IMR-90 (cell line): Measurements from ENCODE around the gene CUEDC2.

ENCODE experiments used
- FOS ChIP-seq: fragments of 150-350 bp; IDR thresholded peaks from 2 replicates; pipeline ENCODE4 v1.6.1; 2016; ENCODE audit warnings: low read depth, low read length
- MAZ ChIP-seq: IDR thresholded peaks from 2 replicates; pipeline ENCODE4 v1.6.1; 2012; ENCODE audit warnings: low read depth, mild to moderate bottlenecking, low read length, improper control_type of control experiment, moderate library complexity, borderline replicate concordance
- NFE2L2 ChIP-seq: fragments of 150-350 bp; IDR thresholded peaks from 2 replicates; pipeline ENCODE4 v1.6.1; 2016; ENCODE audit warnings: low read depth, mild to moderate bottlenecking, low read length
- POLR2A ChIP-seq: IDR thresholded peaks from 2 replicates; pipeline ENCODE4 v1.6.1; 2012; ENCODE audit warnings: mild to moderate bottlenecking, low read depth, low read length
- RAD21 ChIP-seq: IDR thresholded peaks from 2 replicates; pipeline ENCODE4 v1.6.1; 2012; ENCODE audit warnings: low read length, improper control_type of control experiment
- RCOR1 ChIP-seq: IDR thresholded peaks from 2 replicates; pipeline ENCODE4 v1.6.1; 2012; ENCODE audit warnings: mild to moderate bottlenecking, low read length, improper control_type of control experiment; ENCODE audit not compliant: insufficient replicate concordance
- RFX5 ChIP-seq: IDR thresholded peaks from 2 replicates; pipeline ENCODE4 v1.8.0; 2012; ENCODE audit warnings: low read depth, mild to moderate bottlenecking, low read length, moderate library complexity
- TF ChIP-seq, protein P1 (sequence below): conservative IDR thresholded peaks from 2 replicates; pipeline ENCODE4 v1.5.1; 2012; ENCODE audit warnings: mild to moderate bottlenecking, low read depth, low read length, improper control_type of control experiment

DNA sequence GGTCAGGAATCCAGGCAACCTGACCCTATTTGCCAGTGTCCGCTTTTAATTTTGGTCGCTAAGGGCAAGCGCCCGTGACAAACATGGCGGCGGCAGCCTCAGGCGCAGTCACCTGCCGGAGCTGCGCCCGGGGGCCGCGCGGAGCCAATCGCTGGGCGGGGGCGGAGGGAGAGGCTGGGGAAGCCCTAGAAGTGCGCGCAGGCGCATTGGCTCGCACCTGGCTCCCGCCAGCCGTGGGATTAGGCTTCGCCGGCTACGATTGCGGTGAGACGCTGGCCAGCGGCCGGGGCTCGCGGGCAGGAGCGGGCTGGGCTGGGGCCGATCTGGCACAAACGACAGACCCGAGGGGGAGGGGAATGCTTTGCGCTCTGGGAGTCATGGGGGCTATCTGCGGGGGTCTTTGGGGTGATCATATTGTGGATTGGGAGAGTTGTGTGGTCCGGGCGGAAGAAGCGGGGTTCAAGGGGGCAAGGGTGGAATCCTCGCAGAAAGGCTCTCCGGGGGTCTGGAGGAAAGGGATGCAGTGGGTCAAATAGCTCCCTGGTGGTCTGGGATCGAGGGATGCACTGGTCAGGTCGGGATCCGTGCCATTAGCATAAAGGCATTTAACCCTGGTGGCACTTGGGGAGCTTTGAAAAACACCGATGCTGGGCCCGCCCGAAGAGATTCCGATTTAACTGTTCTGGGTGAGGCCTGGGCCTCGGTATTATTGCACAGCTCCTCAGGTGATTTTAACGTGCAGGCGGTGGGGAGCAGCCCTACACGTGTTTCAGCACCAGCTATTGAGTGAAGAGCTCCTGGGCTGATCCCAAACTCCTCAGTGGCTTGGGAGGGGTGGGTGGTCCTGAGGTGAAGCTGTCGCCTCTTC, 29.0 kb upstream of the CUEDC2 start:
- TF ChIP-seq, protein P1, sequence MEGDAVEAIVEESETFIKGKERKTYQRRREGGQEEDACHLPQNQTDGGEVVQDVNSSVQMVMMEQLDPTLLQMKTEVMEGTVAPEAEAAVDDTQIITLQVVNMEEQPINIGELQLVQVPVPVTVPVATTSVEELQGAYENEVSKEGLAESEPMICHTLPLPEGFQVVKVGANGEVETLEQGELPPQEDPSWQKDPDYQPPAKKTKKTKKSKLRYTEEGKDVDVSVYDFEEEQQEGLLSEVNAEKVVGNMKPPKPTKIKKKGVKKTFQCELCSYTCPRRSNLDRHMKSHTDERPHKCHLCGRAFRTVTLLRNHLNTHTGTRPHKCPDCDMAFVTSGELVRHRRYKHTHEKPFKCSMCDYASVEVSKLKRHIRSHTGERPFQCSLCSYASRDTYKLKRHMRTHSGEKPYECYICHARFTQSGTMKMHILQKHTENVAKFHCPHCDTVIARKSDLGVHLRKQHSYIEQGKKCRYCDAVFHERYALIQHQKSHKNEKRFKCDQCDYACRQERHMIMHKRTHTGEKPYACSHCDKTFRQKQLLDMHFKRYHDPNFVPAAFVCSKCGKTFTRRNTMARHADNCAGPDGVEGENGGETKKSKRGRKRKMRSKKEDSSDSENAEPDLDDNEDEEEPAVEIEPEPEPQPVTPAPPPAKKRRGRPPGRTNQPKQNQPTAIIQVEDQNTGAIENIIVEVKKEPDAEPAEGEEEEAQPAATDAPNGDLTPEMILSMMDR, result no peak
- TF ChIP-seq RCOR1 (no peak), RAD21 (no peak), POLR2A (no peak), NFE2L2 (no peak), RFX5 (no peak), MAZ (peak; percentile 93; the same call in 1 of the 2 replicates), FOS (0 out of 2 replicates have a peak, but pooled peaks have one; percentile 6)
